Measurements from ENCODE around the gene EME1.

EME1 gene

DNA sequence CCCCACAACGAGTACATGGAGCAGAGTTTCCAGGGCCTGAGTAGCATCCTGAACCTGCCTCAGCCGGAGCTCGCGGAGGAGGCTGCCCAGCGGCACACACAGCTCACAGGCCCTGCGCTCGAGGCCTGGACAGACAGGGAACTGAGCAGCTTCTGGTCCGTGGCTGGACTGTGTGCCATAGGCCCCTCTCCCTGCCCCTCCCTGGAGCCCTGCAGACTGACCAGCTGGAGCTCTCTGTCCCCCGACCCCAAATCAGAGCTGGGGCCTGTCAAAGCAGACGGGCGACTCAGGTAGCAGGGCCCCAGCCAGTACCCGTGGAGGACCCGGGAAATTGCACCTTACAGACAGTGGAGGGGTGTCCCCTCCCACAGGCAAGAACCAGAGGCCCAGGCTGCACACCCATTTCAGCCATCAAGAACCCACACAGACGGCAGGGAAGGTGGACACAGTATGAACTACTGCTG lies 13.0 kb upstream of the EME1 start:
- TF ChIP-seq, protein P1, sequence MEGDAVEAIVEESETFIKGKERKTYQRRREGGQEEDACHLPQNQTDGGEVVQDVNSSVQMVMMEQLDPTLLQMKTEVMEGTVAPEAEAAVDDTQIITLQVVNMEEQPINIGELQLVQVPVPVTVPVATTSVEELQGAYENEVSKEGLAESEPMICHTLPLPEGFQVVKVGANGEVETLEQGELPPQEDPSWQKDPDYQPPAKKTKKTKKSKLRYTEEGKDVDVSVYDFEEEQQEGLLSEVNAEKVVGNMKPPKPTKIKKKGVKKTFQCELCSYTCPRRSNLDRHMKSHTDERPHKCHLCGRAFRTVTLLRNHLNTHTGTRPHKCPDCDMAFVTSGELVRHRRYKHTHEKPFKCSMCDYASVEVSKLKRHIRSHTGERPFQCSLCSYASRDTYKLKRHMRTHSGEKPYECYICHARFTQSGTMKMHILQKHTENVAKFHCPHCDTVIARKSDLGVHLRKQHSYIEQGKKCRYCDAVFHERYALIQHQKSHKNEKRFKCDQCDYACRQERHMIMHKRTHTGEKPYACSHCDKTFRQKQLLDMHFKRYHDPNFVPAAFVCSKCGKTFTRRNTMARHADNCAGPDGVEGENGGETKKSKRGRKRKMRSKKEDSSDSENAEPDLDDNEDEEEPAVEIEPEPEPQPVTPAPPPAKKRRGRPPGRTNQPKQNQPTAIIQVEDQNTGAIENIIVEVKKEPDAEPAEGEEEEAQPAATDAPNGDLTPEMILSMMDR (IDR thresholded peaks at IDR 0.05; ENCODE audit: control insufficient read depth, extremely low read depth, insufficient read depth), result no peak
- no peak overlapping the region for H3K4me3 ChIP-seq (ENCODE audit: low read depth, low read length)
- no peak for DNase-seq (ENCODE audit: low read depth)

DNA sequence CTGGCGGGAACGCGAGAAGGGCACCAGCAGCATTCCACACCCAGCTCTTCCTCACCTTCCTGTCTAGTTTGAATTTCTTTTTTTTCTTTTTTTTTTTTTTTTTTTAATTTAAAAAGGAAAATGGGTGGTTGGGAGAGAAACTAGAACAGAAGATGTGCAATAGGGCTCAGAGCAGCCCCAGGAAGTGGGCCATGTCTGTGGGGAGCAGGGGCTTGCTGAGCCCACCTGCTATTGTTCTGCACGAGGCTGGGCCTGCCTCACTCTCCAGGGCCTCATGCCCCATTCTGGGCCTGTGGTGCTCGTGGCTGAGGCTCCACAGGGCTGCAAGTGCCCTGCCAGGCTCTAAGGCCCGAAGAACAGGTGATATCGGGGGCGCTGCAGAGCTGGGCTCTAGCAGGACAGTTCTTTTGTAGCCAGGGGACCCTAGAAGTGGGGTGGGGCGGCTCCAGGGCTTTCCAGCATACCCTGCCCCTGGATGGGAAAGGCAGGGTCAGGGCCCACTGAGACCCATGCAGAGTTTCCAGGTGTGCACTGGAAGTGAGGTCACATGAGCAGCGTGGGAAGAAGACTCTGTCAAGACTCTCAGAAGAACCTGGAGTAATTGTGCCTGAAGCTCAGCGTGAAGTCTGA lies 12.4 kb upstream of the EME1 start:
- no peak for DNase-seq (ENCODE audit: low read depth)
- TF ChIP-seq, protein P1 (IDR thresholded peaks at IDR 0.05; ENCODE audit: control insufficient read depth, extremely low read depth, insufficient read depth), result no peak
- no peak overlapping the region for H3K4me3 ChIP-seq (ENCODE audit: low read depth, low read length)

DNA sequence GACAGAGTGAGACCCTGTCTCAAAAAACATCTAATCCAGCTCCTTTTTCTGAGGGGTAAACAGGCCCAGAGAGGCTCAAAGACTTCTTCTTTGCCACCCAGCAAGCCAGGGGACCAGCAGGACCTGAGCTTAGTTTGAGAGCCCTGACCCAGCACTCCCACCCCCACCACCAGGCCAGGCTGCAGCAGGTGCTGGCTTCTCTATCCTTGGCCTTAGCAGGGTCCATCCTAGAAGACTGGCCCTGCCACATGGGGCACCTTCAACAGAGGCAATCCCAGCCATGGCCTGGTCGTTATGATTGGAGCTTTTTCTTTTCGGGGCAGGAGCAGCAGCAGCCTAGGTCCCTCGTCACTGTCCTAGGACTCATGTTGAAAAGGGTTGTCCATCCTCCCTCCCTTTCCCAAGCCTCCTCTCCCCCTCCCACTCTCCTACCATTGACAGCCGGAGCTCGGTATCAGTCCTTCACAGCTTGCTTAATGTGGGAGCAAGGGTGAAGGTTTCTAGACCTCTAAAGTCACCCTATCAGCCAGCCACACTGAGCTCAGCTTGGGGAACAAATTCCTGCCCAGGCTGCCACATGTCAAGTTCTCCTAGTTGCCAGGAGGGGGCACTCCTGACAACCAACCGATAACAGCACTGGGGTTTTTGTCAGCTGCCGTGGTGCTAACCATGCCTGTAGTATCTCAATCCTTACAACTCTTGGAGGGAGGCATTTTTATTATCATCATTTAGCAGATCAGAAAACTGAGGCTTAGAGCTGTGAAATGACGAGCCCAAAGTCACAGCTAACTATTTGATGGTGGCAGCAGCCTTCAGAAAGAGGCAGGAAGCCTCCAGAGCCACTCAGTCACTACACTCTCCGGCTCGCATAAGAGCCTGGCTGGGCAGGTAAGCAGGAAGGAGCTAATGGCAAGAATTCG lies 11.2 kb upstream of the EME1 start:
- H3K4me3 ChIP-seq (ENCODE audit: low read depth, low read length), result no peak overlapping the region
- peak; percentile 18 for DNase-seq (ENCODE audit: low read depth)
- TF ChIP-seq, protein P1 (IDR thresholded peaks at IDR 0.05; ENCODE audit: control insufficient read depth, extremely low read depth, insufficient read depth), result peak; percentile 78

DNA sequence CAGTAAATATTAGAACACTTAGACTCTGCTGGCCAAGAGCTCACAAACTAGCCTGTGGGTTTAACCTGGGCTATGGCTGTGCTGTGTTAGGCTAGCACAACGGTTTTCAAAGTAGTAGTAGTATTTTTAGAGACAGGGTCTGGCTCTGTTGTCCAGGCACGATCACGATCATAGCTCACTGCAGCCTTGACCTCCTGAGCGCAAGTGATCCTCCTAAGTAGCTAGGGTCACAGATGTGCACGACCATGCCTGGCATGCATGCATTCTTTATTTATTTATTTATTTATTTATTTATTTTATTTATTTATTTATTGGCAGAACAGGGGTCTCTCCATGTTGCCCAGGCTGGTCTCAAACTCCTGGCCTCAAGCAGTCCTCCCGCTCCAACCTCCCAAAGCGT lies 10.4 kb upstream of the EME1 start:
- TF ChIP-seq, protein P1 (IDR thresholded peaks at IDR 0.05; ENCODE audit: control insufficient read depth, extremely low read depth, insufficient read depth), result no peak
- DNase-seq (ENCODE audit: low read depth), result no peak
- no peak overlapping the region for H3K4me3 ChIP-seq (ENCODE audit: low read depth, low read length)

DNA sequence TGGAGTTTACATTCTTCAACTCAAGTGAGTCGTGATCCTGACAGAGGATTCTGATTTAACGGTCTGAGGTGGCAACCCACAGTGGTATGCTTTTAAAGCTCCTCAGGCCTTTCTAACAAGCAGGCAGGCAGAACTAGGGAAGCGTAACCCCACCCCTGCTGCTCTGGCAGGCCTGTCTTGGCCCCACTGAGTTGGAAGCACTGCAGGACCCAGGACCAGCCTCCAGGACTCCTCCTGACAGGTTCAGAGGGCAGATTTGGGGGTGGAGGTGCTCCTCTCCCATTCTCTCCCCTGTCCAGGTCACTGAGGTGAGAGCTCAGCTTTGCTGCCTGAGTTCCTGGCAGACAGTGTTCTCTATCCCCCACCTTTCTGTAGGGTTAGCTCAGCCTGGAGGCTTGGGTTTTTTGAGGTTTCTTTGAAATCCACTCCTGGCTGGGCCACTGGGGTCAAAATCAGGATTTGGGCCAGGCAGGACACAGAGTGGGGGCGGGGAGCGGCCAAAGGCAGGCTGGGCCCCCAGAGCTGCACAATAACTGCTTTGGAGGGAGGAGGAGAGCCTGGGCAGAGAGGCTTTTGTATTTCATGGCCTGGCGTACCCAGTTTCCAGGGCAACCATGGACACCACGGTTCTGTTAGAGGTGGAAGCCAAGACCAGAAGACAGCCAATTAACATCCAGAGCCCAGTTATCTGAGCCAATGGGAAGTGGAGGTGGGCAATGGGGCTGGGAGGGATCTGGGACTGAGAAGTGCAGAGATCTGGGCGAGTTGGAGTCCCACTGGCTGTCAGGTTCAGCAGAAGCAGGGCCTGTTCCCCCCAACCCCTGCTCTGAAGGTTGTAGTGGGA lies 9.6 kb upstream of the EME1 start:
- no peak overlapping the region for H3K4me3 ChIP-seq (ENCODE audit: low read depth, low read length)
- no peak for DNase-seq (ENCODE audit: low read depth)
- TF ChIP-seq, protein P1 (IDR thresholded peaks at IDR 0.05; ENCODE audit: control insufficient read depth, extremely low read depth, insufficient read depth), result no peak

DNA sequence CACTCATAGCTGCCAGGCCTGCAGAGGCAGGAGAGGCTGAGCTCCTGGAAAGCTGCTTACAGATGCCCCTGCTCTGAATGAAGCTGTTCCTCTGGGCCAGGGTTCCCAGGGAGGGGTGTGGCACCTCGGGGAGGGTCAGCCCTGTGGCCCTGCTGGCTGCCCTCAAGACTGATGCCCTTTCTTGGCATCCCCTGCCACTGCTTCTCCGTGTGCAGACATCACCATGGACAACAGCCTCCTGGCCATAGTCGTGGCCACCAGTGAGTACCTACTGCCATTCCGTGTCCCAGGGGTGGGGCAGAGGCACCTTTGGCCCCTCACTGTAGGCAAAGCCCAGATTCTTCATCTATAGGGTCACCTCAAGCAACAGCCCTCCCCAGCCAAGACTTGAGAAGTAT lies 9.0 kb upstream of the EME1 start:
- H3K4me3 ChIP-seq (ENCODE audit: low read depth, low read length), result no peak overlapping the region
- TF ChIP-seq, protein P1 (IDR thresholded peaks at IDR 0.05; ENCODE audit: control insufficient read depth, extremely low read depth, insufficient read depth), result no peak
- no peak for DNase-seq (ENCODE audit: low read depth)

Data from LNCaP clone FGC (cell line).